Lung microvascular endothelial cell (primary cell): ENCODE results near the gene COMMD1. TPM values are rescaled to one million over a fixed set of nuclear protein-coding genes. Genes with fewer than 3 reads are reported as not detected.
"Not testable (repeated sequence)": the region's sequence is repeated elsewhere in the genome, so short reads cannot be mapped to it uniquely, and the experiment has no call there.

Experiments
- DNase-seq, 2 donors: peaks; one replicate each; pipeline versions ENCODE4 v3.0.0 to v3.0.0-alpha.2; 2010; ENCODE audit warnings: low read depth in 2 of 2
- total RNA-seq: library from RNA; depleted of rRNA; stranded (reverse); fragments of >200 nt; gene quantifications from 2 replicates; pipeline ENCODE4 v1.2.1, GENCODE V29; 2014

COMMD1 gene
- total RNA-seq, 1 donor from 2014 or later, result 26.6 TPM

- DNase-seq, result no peak
Measured at GRCh38 chr2:61962095-61962984, 56.9 kb downstream of the COMMD1 start.

GRCh38 chr2:61966087-61966727, 60.7 kb downstream of the COMMD1 start:
- no peak for DNase-seq

GRCh38 chr2:61967262-61967661, 61.8 kb downstream of the COMMD1 start:
- no peak for DNase-seq

- no peak for DNase-seq
Measured at GRCh38 chr2:61969376-61969775, 63.9 kb downstream of the COMMD1 start.

- no peak for DNase-seq
Measured at GRCh38 chr2:61970807-61971556, 65.5 kb downstream of the COMMD1 start.

- DNase-seq, result peak; percentile 10 to 71
Measured at GRCh38 chr2:61978522-61978921, 73.0 kb downstream of the COMMD1 start.

- DNase-seq, result no peak
Measured at GRCh38 chr2:61980758-61981157, 75.3 kb downstream of the COMMD1 start.

GRCh38 chr2:61984682-61985081, 79.2 kb downstream of the COMMD1 start:
- DNase-seq, result no peak

- DNase-seq, result peak; percentile 9 to 34
Measured at GRCh38 chr2:61988462-61989366, 83.2 kb downstream of the COMMD1 start.

- peak; percentile 63 to 74 for DNase-seq
Measured at GRCh38 chr2:61993422-61994024, 88.0 kb downstream of the COMMD1 start.

- DNase-seq, result no peak
Measured at GRCh38 chr2:61994531-61994930, 89.1 kb downstream of the COMMD1 start.

- DNase-seq, result no peak
Measured at GRCh38 chr2:61995065-61995464, 89.6 kb downstream of the COMMD1 start.

- no peak for DNase-seq
Measured at GRCh38 chr2:61995515-61995914, 90.0 kb downstream of the COMMD1 start.

GRCh38 chr2:61998426-61998825, 93.0 kb downstream of the COMMD1 start:
- no peak for DNase-seq

GRCh38 chr2:62000538-62000937, 95.1 kb downstream of the COMMD1 start:
- DNase-seq, result no peak

- no peak for DNase-seq
Measured at GRCh38 chr2:62001431-62001830, 96.0 kb downstream of the COMMD1 start.

- DNase-seq, result not testable (repeated sequence)
Measured at GRCh38 chr2:62004428-62004827, 99.0 kb downstream of the COMMD1 start.

- no peak for DNase-seq
Measured at GRCh38 chr2:62007555-62007954, 102.1 kb downstream of the COMMD1 start.

GRCh38 chr2:62010632-62011256, 105.3 kb downstream of the COMMD1 start:
- no peak for DNase-seq

GRCh38 chr2:62013641-62014040, 108.2 kb downstream of the COMMD1 start:
- no peak for DNase-seq
